ENCODE measurements around the gene UPF1.

Gene UPF1

GRCh38 chr19:18841400-18841799 is 9.6 kb downstream of the UPF1 start:
- FAIRE-seq = no peak

DNA sequence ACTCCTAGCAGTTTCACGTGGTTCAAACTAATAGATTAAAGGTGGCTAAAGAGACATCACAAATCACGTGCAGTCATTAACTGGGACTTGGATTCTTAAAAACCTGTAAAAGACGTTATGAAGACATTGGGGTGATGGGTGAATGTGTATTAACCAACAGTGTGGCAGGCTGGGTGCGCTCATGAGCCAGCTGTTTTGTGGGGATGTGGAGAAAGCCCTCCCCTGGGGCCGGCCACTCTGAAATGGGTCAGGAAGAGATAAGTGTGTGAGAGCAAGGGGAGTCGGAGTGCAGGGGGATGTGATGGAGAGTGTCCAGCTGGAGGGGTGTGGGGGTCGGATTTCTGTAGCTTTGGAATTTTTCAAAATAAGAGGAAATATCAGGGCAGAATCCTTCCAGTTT is 10.4 kb downstream of the UPF1 start:
- no peak for FAIRE-seq

GRCh38 chr19:18843960-18844359 is 12.2 kb downstream of the UPF1 start:
- FAIRE-seq = no peak

- FAIRE-seq = no peak
These were observed 13.1 kb downstream of the UPF1 start for GRCh38 chr19:18844806-18845329.

GRCh38 chr19:18845961-18846360 is 14.2 kb downstream of the UPF1 start:
- FAIRE-seq = no peak

DNA sequence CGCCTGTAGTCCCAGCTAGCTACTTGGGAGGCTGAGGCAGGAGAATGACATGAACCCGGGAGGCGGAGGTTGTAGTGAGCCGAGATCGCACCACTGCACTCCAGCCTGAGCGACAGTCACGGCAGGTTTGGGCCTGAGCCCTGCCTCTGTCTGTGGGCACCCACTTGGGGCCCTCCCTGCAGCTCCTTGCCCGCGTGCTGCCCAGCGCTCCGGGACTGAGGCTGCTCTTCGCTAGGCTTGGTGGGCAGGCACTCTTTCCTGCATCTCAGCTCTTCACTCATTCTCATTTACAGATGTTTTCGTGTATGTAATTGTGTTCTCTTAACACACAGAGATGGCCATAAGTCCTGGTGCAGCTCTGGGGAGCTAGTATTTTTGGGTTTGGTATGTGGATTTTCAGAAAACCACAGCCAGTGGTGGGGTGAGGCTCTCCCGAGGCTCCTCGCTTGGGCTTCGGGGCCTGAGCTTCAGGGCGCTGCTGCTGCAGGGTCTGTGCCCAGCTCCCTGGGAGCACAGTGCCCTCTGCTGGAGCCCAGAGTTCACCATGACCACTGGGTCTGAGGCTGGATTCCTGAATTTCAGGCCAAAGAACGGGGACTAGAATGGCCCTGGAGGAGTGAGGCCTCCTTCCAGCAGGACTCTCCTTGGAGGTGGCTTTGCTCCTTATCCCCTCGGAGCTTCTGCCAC is 15.2 kb downstream of the UPF1 start:
- no peak for FAIRE-seq

GRCh38 chr19:18847549-18848463 is 16.0 kb downstream of the UPF1 start:
- FAIRE-seq = no peak

- FAIRE-seq = no peak
These were observed 17.3 kb downstream of the UPF1 start for GRCh38 chr19:18848878-18849661.

GRCh38 chr19:18849838-18850400 is 18.2 kb downstream of the UPF1 start:
- no peak for FAIRE-seq

DNA sequence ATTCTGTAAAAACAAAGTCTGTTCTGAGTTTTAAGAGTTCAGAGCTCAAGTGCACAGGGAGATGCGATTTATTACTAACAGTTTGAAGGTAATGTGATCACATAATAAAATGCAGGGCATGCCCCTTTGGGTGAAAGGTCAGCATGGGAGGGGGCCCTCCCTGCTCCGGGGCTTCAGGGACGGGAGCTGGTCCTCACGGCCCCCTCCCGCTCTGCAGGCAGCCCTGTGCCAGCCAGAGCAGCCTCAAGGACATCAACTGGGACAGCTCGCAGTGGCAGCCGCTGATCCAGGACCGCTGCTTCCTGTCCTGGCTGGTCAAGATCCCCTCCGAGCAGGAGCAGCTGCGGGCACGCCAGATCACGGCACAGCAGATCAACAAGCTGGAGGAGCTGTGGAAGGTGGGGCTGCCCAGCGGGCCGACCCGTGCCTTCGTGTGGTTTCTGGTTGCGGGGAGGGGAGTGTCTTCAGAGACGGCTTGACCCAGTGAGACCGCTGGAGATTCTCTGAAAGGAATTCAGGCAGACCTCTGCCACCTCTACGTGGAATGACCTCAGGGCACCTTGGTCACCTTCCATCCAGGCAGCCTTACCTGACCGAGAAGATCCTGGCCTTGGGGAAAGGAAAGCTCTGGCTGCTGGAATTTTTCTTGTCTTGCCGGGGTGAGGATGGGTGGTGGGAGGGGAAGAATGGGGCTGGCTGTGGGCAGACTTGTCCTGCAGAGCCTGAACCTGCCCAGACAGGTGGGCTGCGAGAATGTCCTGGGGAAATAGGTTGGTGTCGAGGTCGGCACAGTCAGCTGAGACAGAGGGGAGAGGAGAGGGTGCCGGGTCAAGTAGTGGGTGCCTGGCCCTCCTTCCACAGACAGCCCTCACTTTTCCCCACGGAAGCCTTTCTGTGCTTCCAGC is 19.0 kb downstream of the UPF1 start:
- FAIRE-seq = no peak

- FAIRE-seq = no peak
These were observed 20.0 kb downstream of the UPF1 start for GRCh38 chr19:18851673-18852325.

DNA sequence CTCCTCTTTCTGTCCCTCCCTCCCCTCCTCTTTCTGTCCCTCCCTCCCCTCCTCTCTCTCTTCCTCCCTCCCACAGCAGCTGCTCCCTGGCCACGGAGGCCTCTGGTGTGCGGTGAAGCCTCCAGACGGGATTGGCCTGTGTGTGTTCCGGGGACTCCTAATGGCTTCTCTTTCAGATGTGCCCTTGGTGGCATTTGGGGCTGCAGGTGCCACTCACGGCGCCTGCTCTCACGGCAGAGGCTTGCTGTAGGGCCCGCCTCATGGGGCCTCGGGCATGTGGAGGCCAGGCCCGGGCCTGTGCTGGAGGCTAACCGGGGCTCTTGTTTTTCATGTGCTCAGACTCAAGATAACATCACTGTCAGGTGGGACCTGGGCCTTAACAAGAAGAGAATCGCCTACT is 20.9 kb downstream of the UPF1 start:
- no peak for FAIRE-seq

GRCh38 chr19:18853755-18854427 is 22.1 kb downstream of the UPF1 start:
- no peak for FAIRE-seq

GRCh38 chr19:18854982-18855381 is 23.2 kb downstream of the UPF1 start:
- no peak for FAIRE-seq

- FAIRE-seq = no peak
These were observed 24.1 kb downstream of the UPF1 start for GRCh38 chr19:18855647-18856384.

- no peak for FAIRE-seq
These were observed 24.8 kb downstream of the UPF1 start for GRCh38 chr19:18856385-18857126.

- no peak for FAIRE-seq
These were observed 25.5 kb downstream of the UPF1 start for GRCh38 chr19:18857223-18857622.

- FAIRE-seq = no peak
These were observed 27.3 kb downstream of the UPF1 start for GRCh38 chr19:18858906-18859646.
